ENCODE results near the gene FBXO48.
"Not testable (repeated sequence)": the region's sequence is repeated elsewhere in the genome, so short reads cannot be mapped to it uniquely, and the experiment has no call there.

FBXO48 gene

DNA sequence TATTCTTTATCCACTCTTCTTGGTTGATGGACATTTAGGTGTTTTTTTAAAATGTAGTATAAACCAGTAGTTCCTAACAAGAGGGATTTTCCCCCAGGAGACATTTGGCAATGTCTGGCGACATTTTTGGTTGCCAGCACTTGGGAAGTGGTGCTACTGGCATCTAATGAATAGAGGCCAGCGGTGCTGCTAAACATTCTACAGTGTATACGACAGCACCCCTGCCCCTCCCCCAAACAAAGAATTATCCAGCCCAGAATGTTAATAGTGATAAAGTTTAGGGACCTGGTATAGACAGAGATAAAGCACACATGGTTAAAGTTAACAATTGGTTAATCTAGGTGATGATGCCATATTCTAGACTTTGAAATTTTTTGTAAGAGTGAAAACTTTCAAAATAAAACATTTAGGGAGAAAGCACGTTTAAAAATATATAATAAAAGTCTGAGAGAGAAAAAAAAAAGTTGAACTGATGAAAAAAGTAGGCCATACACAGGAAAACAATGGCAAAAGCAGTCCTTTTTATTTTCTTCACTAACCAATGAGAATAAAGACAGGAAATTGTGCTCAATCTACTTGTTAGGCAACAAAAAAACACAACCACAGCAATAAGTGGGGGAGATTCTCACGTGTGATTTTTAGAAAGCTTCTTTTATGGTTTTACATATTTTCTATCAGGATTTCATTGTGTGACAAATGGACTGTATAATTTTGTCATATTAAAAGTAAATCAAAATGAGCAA, 14.8 kb downstream of the FBXO48 start:
- H3K27ac ChIP-seq, result no peak overlapping the region
- DNase-seq (ENCODE audit: low read depth, low spot score), result no peak
- no peaks in the 10 kb centered on the region for H3K36me3 ChIP-seq (ENCODE audit: insufficient read depth, low read length)
- no peak for TF ChIP-seq EZH2 (IDR thresholded peaks at IDR 0.05)
- no peak overlapping the region for H3K9ac ChIP-seq (ENCODE audit: insufficient read length)
- no peaks in the 10 kb centered on the region for H3K9me3 ChIP-seq (ENCODE audit: low read depth, low read length)
- no peak overlapping the region for H3K4me3 ChIP-seq

DNA sequence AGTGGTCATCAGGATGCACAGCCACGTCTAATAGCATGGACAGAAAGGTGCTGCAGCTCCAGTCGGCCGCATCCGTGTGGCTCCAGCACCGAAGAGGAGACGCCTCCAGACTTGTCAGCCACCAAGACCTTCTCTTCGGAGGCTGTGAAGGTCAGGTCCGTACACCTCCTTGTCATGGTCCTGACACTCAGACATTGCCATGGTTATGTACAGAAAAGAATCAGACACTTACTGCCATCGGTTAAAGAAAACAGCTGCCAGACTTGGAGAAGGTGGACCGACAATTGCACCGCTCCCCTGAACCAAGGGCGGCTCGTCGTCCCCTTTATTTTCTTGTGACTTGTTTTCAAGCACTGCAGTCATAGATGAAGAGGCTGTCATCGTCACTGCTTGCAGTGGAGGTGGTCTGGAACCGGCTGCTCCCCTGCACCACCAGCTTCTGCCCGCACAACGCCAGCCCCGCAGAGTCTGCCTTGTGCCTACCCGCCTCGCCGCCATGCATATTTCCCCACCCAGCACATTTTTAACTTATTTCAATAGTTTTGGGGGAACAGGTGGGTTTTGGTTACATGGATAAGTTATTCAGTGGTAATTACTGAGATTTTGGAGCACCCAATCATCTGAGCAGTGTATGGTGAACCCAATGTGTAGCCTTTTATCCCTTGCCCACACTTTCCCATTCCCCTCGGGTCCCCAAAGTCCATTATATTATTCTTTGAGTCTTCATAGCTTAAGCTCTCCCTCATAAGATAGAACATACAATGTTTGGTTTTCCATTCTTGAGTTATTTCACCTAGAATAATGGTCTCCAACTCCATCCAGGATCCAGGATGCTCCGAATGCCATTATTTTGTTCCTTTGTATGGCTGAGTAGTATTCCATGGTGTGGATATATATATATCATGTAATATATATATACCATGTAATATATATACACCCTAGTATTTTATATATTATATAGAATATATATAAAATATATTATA, 18.1 kb downstream of the FBXO48 start:
- no peak overlapping the region for H3K4me3 ChIP-seq
- no peaks in the 10 kb centered on the region for H3K9me3 ChIP-seq (ENCODE audit: low read depth, low read length)
- TF ChIP-seq POLR2AphosphoS5 (IDR thresholded peaks at IDR 0.05; ENCODE audit: borderline replicate concordance, low read depth, low read length), result no peak
- no peak for TF ChIP-seq EZH2 (IDR thresholded peaks at IDR 0.05)
- no peak for TF ChIP-seq FOXP2 (optimal IDR thresholded peaks at IDR 0.05; ENCODE audit: control extremely low read depth, extremely low read length, insufficient read depth)
- no peak overlapping the region for H3K9ac ChIP-seq (ENCODE audit: insufficient read length)
- H3K27ac ChIP-seq, result no peak overlapping the region
- DNase-seq (ENCODE audit: low read depth, low spot score), result no peak
- no peaks in the 10 kb centered on the region for H3K36me3 ChIP-seq (ENCODE audit: insufficient read depth, low read length)

DNA sequence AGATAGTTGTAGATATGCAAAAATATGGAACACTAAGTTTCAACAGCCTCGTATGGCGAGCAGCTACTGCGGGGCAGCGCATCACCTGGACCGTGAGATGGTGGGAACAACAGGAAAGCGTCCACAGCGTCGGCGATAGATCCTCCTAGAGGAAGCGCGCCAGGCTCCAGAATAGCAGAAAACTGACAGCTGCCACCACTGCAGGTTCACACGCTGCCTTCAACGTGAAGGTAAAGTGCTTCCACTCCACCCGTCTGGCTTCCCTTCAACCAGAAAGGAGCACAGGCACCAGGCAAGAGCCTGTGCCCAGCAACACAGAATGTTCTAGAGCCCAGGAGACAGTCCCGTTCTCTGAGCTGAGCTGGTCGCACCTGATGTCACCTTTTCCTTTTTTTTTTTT, 20.0 kb downstream of the FBXO48 start:
- DNase-seq (ENCODE audit: low read depth, low spot score), result no peak
- no peak overlapping the region for H3K4me3 ChIP-seq
- H3K27ac ChIP-seq, result no peak overlapping the region
- H3K9ac ChIP-seq (ENCODE audit: insufficient read length), result no peak overlapping the region
- no peaks in the 10 kb centered on the region for H3K36me3 ChIP-seq (ENCODE audit: insufficient read depth, low read length)
- no peak for TF ChIP-seq EZH2 (IDR thresholded peaks at IDR 0.05)
- no peak for TF ChIP-seq POLR2AphosphoS5 (IDR thresholded peaks at IDR 0.05; ENCODE audit: borderline replicate concordance, low read depth, low read length)
- no peak for TF ChIP-seq FOXP2 (optimal IDR thresholded peaks at IDR 0.05; ENCODE audit: control extremely low read depth, extremely low read length, insufficient read depth)
- no peaks in the 10 kb centered on the region for H3K9me3 ChIP-seq (ENCODE audit: low read depth, low read length)

DNA sequence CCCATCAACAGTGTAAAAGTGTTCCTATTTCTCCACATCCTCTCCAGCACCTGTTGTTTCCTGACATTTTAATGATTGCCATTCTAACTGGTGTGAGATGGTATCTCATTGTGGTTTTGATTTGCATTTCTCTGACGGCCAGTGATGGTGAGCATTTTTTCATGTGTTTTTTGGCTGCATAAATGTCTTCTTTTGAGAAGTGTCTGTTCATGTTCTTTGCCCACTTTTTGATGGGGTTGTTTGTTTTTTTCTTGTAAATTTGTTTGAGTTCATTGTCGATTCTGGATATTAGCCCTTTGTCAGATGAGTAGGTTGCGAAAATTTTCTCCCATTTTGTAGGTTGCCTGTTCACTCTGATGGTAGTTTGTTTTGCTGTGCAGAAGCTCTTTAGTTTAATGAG, 20.7 kb downstream of the FBXO48 start:
- H3K27ac ChIP-seq; H3K4me3 ChIP-seq; H3K9ac ChIP-seq (ENCODE audit: insufficient read length); H3K36me3 ChIP-seq (ENCODE audit: insufficient read depth, low read length); DNase-seq (ENCODE audit: low read depth, low spot score); H3K9me3 ChIP-seq (ENCODE audit: low read depth, low read length): not testable (repeated sequence)

DNA sequence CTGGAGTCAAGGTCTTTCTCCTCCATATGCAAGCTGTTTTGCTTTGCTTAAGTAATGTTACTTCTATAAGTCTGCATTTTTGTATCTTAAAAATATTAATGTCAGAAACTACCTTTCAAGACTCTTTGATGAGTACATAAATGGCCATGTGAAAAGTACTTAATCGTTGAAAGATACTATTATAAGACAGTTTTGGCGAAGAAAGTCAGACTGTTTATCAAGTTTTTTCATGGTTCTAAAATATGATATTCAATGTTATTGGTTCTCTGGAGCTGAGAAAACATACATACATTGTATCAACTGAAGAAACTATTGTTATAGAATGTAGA, 25.1 kb downstream of the FBXO48 start:
- no peak for DNase-seq (ENCODE audit: low read depth, low spot score)
- Histone ChIP-seq H3K9ac (ENCODE audit: insufficient read length) (peak overlapping the region; percentile 0), H3K27ac (no peak overlapping the region), H3K9me3 (ENCODE audit: low read depth, low read length) (no peaks in the 10 kb centered on the region), H3K4me3 (no peak overlapping the region), H3K36me3 (ENCODE audit: insufficient read depth, low read length) (no peaks in the 10 kb centered on the region)
- TF ChIP-seq FOXP2 (optimal IDR thresholded peaks at IDR 0.05; ENCODE audit: control extremely low read depth, extremely low read length, insufficient read depth), result no peak
- TF ChIP-seq POLR2AphosphoS5 (IDR thresholded peaks at IDR 0.05; ENCODE audit: borderline replicate concordance, low read depth, low read length), result no peak
- TF ChIP-seq EZH2 (IDR thresholded peaks at IDR 0.05), result no peak

DNA sequence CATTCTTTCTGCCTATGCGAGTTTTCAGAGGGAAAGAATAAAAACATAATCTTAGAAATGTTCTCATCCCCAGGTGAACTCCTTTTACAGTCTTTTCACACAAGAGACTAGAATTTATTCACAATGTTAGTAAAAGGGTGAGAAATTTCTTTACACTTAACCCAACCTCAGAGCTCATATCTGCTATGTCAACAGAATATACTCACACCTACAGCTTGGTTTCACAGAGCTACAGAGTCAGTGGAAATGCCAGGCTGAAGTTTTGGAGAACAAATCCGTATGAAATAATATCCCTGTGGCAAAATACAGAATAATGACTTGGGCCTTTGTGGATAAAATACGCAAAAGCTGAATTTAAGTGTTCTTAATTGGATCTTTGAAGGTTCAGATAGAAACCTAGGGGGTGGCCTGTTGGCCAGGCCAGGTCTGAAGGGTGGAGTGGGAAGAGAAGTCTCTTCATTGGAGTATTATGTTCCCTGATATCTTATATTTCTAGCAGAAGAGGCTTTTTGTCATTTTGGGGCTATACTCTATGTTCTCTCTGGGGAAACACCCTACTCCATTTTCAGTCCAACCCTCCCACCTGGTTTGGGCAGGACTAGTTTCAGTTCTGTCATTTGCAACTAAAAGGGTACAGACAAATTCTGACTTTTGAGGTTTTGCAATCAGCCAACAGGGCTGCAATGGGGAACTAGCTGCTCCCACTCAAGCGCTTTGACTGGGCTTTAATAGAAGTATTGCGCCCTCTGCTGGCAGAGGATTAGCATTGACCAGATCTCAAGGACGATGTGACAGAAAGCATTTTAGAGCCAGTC, 25.7 kb downstream of the FBXO48 start:
- Histone ChIP-seq H3K9me3 (ENCODE audit: low read depth, low read length) (no peaks in the 10 kb centered on the region), H3K9ac (ENCODE audit: insufficient read length) (peak overlapping the region; percentile 12), H3K36me3 (ENCODE audit: insufficient read depth, low read length) (no peaks in the 10 kb centered on the region), H3K4me3 (no peak overlapping the region), H3K27ac (no peak overlapping the region)
- DNase-seq (ENCODE audit: low read depth, low spot score), result peak; percentile 66
- TF ChIP-seq POLR2AphosphoS5 (IDR thresholded peaks at IDR 0.05; ENCODE audit: borderline replicate concordance, low read depth, low read length) (no peak), FOXP2 (optimal IDR thresholded peaks at IDR 0.05; ENCODE audit: control extremely low read depth, extremely low read length, insufficient read depth) (no peak), EZH2 (IDR thresholded peaks at IDR 0.05) (no peak)

DNA sequence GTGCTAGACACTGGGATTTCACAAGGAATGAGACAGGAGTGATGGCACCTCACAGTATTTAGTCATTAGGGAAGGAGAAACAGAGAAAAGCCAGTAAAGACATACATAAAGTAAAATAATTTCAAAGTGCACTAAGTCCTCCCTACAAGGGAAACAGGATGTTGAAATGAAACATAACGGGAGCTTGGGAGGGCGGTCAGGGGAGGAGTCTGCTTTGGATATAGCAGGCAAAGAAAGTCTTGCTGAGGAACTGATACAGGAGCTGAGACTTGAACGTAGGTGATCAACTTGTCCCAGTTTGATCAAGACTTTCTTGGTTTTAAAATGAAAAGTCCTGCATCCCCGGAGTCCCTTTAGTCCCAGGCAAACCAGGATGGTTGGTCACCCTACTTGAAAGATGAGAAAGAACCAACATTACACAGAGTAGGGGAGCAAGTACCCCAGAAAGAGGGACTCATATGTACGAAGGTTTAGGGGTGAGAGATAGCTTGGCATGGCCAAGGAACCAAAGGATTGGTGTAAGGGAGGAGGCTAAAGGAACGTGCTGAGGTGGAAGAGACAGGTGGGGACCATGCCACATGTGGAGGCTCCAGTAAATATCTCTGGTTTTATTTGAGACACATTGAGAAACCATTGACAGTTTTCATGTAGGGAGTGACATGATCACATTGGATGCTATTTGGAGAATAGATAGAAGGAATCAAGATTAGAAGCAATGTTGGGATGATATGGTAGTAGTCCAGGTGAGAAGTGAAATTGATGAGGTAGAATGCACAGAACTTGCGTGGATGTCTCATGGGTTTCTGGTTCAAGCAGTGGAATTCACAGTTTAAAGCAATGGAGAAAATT, 28.4 kb downstream of the FBXO48 start:
- Histone ChIP-seq H3K27ac (no peak overlapping the region), H3K9ac (ENCODE audit: insufficient read length) (no peak overlapping the region)
- no peak for DNase-seq (ENCODE audit: low read depth, low spot score)

More for the DNA sequence above, 28.4 kb downstream of the FBXO48 start:
- TF ChIP-seq FOXP2 (optimal IDR thresholded peaks at IDR 0.05; ENCODE audit: control extremely low read depth, extremely low read length, insufficient read depth), result no peak
- TF ChIP-seq EZH2 (IDR thresholded peaks at IDR 0.05), result no peak
- TF ChIP-seq POLR2AphosphoS5 (IDR thresholded peaks at IDR 0.05; ENCODE audit: borderline replicate concordance, low read depth, low read length), result no peak
- H3K4me3 ChIP-seq, result no peak overlapping the region
- no peaks in the 10 kb centered on the region for H3K36me3 ChIP-seq (ENCODE audit: insufficient read depth, low read length)
- no peaks in the 10 kb centered on the region for H3K9me3 ChIP-seq (ENCODE audit: low read depth, low read length)
